NCI-H2081 (cell line): ENCODE results near the gene RIN1.
A peak's percentile ranks its signal among the peaks of the same experiment; 100 is the strongest.
"Not testable (repeated sequence)": the region's sequence is repeated elsewhere in the genome, so short reads cannot be mapped to it uniquely, and the experiment has no call there.

Experiments used
- DNase-seq, 2 experiments: peaks; one replicate each; lab custom pipeline; 2025; lab: John Stamatoyannopoulos, UW

Gene RIN1

GRCh38 chr11:66318600-66318970 lies 17.6 kb downstream of the RIN1 start:
- DNase-seq = no peak

GRCh38 chr11:66317723-66318599 lies 18.3 kb downstream of the RIN1 start:
- DNase-seq = no peak

GRCh38 chr11:66317322-66317722 lies 18.9 kb downstream of the RIN1 start:
- no peak for DNase-seq

- no peak for DNase-seq
These were observed 19.4 kb downstream of the RIN1 start, which contains the start of gene CD248 for GRCh38 chr11:66316849-66317251. Gene CD248, minus strand, starts transcription at chr11:66317044. Its CDS starts 17 bp downstream, at chr11:66317027.

DNA sequence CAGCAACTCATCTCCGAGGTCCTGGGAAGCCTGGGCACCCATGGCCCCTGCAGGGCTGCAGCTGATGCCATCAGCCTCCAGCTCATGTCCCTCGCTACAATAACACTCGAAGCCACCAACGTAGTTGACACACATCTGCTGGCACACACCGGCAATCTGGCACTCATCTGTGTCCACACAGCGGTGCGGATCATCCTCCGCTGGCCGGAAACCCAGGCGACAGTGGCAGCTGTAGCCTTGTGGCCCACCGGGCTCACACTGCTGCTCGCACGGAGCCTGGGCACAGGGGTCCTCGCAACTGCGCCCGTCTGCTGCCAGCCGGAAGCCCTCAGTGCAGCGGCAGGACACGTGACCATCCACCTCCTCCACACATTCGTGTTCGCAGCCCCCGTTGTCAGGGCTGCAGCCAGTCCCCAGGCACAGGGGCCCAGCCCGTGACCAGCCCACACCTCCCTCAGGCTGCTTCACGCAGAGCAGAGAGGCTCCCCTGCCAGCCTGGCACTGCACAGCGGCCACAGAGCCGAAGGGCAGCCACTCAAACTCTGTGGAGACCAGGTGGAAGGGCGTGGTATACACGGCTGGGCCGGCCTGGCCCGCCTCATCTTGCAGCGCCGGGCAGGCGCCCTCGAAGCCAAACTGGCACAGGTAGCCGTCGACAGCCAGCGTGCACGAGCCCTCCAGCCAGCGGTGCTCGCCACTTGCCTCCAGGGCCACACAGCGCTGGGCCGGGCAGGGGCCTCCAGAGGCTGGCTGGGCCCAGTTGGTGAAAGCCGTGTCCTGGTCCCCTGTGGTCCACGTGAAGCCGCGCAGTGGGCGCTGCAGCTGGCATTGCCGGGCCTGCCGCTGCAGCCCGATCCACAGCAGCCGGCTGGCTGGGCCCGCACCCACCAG lies 20.1 kb downstream of the RIN1 start:
- DNase-seq = no peak

DNA sequence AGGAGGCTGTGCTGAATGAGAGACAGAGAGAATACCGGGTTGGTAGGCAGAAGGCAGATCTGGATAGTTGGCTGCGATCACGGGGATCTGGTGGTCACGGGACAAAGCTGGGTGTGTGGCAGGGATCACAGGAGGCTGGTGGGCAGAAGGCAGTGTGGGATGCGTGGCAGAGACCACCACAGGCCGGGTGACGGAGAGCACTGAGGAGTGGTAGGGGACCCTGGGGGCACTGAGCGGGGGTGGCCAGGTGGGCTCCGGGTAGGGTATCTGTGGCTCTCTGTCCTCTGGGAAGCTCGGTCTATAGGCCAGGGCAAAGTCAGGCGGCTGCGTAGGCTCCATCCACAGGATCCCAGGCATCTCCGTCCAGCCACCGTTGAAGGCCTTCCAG lies 20.7 kb downstream of the RIN1 start:
- DNase-seq = no peak

DNA sequence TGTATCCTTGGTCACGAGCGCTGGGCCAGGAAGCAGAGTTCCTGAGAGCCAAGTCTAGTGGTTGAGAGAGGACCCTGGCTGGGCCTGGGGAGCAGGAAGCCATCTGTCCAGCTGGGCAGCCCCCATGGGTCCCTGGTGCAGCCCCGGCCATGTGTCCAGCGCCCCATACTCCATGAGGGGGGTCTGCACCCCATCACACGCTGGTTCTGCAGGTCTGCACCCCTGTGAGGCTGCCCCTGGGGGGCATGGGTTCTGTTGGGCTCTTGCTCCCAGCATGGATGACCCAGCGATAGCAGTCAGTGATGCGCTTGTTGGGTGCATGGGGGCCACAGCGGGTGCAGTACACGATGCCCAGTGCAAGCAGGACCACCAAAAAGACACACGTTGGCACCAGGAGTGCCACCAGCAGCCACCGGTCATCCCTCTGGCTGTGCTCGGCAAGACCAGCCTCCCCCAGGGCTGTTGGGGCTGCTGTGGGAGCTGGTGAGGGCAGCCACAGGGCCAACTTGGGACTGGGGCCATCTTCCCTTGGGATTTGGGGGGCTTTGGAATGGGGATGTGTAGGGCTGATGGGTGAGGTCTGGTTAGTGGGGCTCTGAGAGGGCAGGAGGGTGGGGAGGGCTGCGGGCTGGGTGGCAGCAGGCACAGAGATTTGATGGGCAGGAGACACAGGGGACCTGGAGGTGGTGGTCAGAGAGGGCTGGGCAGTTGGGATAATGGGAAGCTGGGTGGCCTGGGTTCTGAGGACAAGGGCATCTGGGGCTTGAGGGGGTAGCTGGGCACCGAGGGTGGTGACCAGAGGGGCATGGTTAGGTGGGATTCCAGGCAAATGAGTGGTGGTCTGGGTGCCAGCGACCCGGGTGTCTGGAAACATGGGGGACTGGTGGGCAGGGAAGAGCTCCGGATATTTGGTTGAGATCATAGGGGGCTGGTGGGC lies 21.4 kb downstream of the RIN1 start:
- DNase-seq = no peak

DNA sequence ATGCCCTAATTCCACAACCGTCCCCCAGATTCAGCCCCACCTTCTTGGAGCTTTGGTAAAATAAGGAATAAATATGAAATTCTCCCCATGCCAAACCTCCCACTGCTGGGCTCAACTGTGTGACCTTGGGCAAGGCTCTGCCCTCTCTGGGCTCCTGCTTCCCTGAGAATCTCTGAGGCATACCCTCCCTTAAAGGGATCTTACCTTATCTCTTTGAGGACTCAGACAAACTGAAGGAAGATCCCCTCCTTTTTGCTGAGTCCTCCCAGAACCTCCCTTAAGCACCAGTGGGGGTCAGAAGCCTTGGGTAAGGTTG lies 22.1 kb downstream of the RIN1 start:
- DNase-seq = no peak

GRCh38 chr11:66313321-66314185 lies 22.7 kb downstream of the RIN1 start:
- no peak for DNase-seq

DNA sequence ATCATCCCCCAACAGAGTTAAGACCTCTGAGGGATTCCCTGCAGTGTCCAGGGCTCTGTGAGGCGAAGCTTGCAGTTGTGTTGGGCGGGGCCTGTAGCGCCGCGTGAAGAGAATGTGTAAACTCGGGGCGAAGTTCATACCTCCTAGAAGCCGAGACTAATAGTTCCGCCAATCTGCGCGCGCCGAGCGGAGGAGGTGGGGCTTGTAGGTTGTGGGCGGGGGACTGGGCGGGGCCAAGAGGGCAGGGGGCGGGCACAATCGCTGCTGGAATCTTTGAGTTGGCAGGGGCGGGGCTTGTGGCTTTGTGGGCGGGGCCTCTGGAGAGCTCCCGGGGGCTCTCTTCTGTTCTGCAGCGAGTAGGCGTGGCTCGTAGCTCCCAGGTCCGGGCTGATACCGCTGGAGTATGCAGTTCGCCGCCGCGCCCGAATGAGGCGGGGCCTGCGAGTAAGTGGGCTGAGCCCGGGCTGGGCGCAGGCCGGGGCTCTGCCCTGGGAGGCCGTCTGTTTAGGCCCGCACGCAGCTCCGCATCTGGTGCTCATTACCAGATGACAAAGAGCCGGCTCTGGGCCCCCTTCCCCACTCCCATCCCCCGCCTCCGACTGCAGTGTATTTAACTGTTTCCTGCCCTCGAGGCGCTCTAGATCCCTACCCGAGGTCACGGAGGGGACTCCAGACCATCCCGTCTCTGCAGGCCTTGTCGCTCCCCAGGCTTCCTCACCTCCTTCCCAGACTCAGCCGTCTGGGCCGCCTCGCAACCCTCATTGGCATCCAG lies 23.5 kb downstream of the RIN1 start:
- peak; percentile 83 to 87 for DNase-seq

- DNase-seq = peak; percentile 93 to 95
These were observed 24.2 kb downstream of the RIN1 start for GRCh38 chr11:66311965-66312548.

- DNase-seq = no peak
These were observed 24.7 kb downstream of the RIN1 start for GRCh38 chr11:66311470-66311964.

DNA sequence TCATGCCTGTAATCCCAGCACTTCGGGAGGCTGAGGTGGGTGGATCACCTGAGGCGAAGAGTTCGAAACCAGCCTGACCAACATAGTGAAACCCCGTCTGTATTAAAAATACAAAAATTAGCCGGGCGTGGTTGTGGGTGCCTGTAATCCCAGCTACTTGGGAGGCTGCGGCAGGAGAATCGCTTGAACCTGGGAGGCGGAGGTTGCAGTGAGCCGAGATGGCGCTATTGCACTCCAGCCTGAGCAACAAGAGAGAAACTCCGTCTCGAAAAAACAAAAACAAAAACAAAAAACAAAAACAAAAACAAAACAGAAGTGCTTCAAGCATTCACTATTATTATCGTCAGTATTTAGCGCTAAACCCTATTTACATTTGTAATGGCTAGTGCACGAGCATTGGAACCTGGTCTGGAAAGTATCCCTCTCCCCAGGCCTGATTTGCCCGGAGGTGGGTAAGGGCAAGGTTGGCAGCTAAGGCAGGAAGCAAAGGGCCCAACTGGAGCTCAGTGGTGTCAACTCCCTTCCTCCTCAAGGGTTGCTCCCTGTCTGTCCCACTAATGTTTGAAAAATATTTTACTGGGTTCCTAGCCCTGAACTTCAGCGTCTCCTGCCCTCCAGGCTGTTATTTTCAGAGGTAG lies 25.3 kb downstream of the RIN1 start:
- not testable (repeated sequence) for DNase-seq

- DNase-seq = no peak
These were observed 25.9 kb downstream of the RIN1 start for GRCh38 chr11:66310324-66310723.

GRCh38 chr11:66309475-66309874 lies 26.8 kb downstream of the RIN1 start:
- DNase-seq = no peak

- no peak for DNase-seq
These were observed 33.6 kb downstream of the RIN1 start for GRCh38 chr11:66302656-66303055.

DNA sequence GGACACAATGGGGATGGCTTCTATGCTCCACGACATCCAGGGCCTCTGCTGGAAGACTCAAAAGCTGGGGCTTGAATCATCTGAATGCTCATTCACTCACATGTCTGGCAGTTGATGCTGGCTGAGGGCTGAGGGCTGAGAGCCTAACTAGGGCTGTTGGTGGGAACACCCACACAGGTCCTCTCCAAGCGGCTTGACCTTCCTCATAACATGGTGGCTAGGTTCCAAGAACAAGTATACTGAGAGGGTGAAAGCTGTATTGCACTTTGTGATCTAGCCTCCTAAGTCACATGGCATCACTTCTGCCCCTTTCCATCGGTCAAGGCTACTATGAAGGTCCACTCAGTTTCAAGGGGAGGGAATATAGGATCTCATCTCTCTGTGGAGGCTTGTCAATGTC lies 37.0 kb downstream of the RIN1 start:
- no peak for DNase-seq

- no peak for DNase-seq
These were observed 38.6 kb downstream of the RIN1 start for GRCh38 chr11:66297610-66298009.
